ENCODE data around the gene MPIG6B.

DNA sequence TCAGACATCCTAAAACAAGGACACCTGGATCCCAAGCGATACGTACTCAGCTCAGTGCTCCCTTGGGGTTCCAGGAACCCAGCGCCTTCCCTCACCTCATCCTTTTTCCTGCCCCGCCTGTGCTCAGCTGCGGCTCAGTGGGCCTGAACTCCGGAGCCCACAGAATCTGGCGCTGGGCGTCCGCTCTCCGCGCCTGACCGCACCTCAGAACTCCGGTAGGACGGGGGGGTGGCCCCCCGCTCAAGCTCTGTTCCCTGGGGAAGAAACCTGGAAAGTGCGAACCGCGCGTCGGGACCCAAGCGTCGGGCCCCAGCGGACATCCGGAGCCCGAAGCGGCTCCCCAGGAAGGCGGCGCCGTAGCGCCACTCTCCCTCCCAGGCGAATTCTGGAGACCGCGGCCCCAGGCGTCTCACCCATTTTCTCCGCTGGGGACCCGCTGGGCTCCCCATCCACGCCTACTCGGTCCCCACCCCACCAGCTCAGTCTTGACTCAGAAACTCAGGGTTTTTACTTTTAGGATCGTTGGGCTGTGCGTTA is 42.0 kb upstream of the MPIG6B start:
- TF ChIP-seq ZNF280D (tag by site-specific recombination; IDR thresholded peaks at IDR 0.05) = no peak
- TF ChIP-seq, protein P1, sequence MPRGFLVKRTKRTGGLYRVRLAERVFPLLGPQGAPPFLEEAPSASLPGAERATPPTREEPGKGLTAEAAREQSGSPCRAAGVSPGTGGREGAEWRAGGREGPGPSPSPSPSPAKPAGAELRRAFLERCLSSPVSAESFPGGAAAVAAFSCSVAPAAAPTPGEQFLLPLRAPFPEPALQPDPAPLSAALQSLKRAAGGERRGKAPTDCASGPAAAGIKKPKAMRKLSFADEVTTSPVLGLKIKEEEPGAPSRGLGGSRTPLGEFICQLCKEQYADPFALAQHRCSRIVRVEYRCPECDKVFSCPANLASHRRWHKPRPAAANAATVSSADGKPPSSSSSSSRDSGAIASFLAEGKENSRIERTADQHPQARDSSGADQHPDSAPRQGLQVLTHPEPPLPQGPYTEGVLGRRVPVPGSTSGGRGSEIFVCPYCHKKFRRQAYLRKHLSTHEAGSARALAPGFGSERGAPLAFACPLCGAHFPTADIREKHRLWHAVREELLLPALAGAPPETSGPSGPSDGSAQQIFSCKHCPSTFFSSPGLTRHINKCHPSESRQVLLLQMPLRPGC (tag by site-specific recombination; IDR thresholded peaks at IDR 0.05) = no peak
- TF ChIP-seq, protein P2, sequence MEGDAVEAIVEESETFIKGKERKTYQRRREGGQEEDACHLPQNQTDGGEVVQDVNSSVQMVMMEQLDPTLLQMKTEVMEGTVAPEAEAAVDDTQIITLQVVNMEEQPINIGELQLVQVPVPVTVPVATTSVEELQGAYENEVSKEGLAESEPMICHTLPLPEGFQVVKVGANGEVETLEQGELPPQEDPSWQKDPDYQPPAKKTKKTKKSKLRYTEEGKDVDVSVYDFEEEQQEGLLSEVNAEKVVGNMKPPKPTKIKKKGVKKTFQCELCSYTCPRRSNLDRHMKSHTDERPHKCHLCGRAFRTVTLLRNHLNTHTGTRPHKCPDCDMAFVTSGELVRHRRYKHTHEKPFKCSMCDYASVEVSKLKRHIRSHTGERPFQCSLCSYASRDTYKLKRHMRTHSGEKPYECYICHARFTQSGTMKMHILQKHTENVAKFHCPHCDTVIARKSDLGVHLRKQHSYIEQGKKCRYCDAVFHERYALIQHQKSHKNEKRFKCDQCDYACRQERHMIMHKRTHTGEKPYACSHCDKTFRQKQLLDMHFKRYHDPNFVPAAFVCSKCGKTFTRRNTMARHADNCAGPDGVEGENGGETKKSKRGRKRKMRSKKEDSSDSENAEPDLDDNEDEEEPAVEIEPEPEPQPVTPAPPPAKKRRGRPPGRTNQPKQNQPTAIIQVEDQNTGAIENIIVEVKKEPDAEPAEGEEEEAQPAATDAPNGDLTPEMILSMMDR (tag by site-specific recombination; IDR thresholded peaks at IDR 0.05) = no peak
- TF ChIP-seq, protein P3, sequence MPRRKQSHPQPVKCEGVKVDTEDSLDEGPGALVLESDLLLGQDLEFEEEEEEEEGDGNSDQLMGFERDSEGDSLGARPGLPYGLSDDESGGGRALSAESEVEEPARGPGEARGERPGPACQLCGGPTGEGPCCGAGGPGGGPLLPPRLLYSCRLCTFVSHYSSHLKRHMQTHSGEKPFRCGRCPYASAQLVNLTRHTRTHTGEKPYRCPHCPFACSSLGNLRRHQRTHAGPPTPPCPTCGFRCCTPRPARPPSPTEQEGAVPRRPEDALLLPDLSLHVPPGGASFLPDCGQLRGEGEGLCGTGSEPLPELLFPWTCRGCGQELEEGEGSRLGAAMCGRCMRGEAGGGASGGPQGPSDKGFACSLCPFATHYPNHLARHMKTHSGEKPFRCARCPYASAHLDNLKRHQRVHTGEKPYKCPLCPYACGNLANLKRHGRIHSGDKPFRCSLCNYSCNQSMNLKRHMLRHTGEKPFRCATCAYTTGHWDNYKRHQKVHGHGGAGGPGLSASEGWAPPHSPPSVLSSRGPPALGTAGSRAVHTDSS (tag by site-specific recombination; IDR thresholded peaks at IDR 0.05) = no peak
- TF ChIP-seq ZNF658 (tag by site-specific recombination; IDR thresholded peaks at IDR 0.05) = no peak
- TF ChIP-seq ZNF174 (tag by site-specific recombination; IDR thresholded peaks at IDR 0.05) = no peak
- no peak for TF ChIP-seq KLF16 (tag by site-specific recombination; IDR thresholded peaks at IDR 0.05)
- TF ChIP-seq ZBTB7A (tag by site-specific recombination; IDR thresholded peaks at IDR 0.05; ENCODE audit: low read depth) = no peak
- TF ChIP-seq ZNF114 (tag by site-specific recombination; IDR thresholded peaks at IDR 0.05) = no peak
